Measurements from ENCODE around the gene MEIS2.

MEIS2 gene

GRCh38 chr15:36901012-36901411 lies 199.3 kb downstream of the MEIS2 start:
- Histone ChIP-seq H3K9me3 (ENCODE audit: control insufficient read depth, low read length) (no peaks in the 10 kb centered on the region), H3K4me1 (ENCODE audit: control insufficient read depth, insufficient read depth, low read length, poor library complexity, severe bottlenecking) (no peaks in the 10 kb centered on the region), H3K27ac (ENCODE audit: insufficient read depth, low read length, poor library complexity, severe bottlenecking) (no peak overlapping the region), H3K27me3 (replicated peaks; ENCODE audit: control insufficient read depth, insufficient read depth, low read length, poor library complexity, severe bottlenecking) (peaks cover 2% of the 10 kb centered on the region), H3K36me3 (ENCODE audit: control insufficient read depth, insufficient read depth, low read length) (no peaks in the 10 kb centered on the region), H3K4me3 (ENCODE audit: insufficient read depth, low read depth, low read length, poor library complexity, severe bottlenecking) (no peak overlapping the region)
- DNase-seq, result no peak

DNA sequence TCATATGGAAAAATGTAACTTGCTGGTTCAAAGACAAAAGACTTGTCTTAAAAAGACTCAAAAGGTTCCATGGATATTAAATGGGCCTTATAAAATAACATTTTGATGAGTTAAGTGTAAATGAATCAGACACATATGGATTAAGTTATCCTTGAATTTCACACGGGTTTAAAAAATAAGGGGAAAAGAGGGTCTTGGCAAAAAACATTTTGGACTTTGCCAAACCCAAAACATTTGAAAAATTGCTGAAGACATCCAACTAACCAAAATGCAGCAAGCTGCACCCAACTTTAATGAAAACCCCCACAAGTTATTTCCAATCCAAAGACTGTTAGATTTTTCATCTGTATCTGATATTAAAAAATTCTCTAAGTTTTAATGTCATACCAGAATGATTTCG lies 200.7 kb downstream of the MEIS2 start:
- Histone ChIP-seq H3K27ac (ENCODE audit: insufficient read depth, low read length, poor library complexity, severe bottlenecking) (no peak overlapping the region), H3K4me3 (ENCODE audit: insufficient read depth, low read depth, low read length, poor library complexity, severe bottlenecking) (no peak overlapping the region), H3K36me3 (ENCODE audit: control insufficient read depth, insufficient read depth, low read length) (no peaks in the 10 kb centered on the region), H3K27me3 (replicated peaks; ENCODE audit: control insufficient read depth, insufficient read depth, low read length, poor library complexity, severe bottlenecking) (no peaks in the 10 kb centered on the region), H3K4me1 (ENCODE audit: control insufficient read depth, insufficient read depth, low read length, poor library complexity, severe bottlenecking) (no peaks in the 10 kb centered on the region), H3K9me3 (ENCODE audit: control insufficient read depth, low read length) (no peaks in the 10 kb centered on the region)
- DNase-seq, result no peak

- Histone ChIP-seq H3K36me3 (ENCODE audit: control insufficient read depth, insufficient read depth, low read length) (no peaks in the 10 kb centered on the region), H3K4me1 (ENCODE audit: control insufficient read depth, insufficient read depth, low read length, poor library complexity, severe bottlenecking) (no peaks in the 10 kb centered on the region), H3K27me3 (replicated peaks; ENCODE audit: control insufficient read depth, insufficient read depth, low read length, poor library complexity, severe bottlenecking) (no peaks in the 10 kb centered on the region), H3K4me3 (ENCODE audit: insufficient read depth, low read depth, low read length, poor library complexity, severe bottlenecking) (no peak overlapping the region), H3K27ac (ENCODE audit: insufficient read depth, low read length, poor library complexity, severe bottlenecking) (no peak overlapping the region), H3K9me3 (ENCODE audit: control insufficient read depth, low read length) (no peaks in the 10 kb centered on the region)
- no peak for DNase-seq
These were observed 201.7 kb downstream of the MEIS2 start for GRCh38 chr15:36898536-36899126.

DNA sequence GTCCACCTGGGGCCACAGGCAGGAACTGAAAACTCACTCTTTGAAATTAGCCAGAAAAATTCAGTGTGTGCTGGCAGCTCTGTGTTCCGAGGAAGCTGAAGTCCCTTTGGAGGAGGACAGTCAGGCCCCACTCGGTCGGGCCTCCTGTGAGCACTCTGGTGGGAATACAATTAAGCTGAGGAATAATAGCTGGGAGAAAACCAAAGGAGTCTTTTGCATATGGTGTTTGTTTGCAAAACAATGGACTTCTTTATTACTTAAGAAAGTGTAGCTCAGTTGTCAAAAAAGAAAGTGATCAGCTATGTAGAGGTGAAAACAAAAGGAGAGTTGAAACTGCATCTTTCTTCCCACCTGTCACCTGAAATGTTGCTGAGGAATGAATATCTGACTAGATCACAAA lies 202.5 kb downstream of the MEIS2 start:
- no peak for DNase-seq
- Histone ChIP-seq H3K27ac (ENCODE audit: insufficient read depth, low read length, poor library complexity, severe bottlenecking) (no peak overlapping the region), H3K4me3 (ENCODE audit: insufficient read depth, low read depth, low read length, poor library complexity, severe bottlenecking) (no peak overlapping the region), H3K36me3 (ENCODE audit: control insufficient read depth, insufficient read depth, low read length) (no peaks in the 10 kb centered on the region), H3K27me3 (replicated peaks; ENCODE audit: control insufficient read depth, insufficient read depth, low read length, poor library complexity, severe bottlenecking) (no peaks in the 10 kb centered on the region), H3K9me3 (ENCODE audit: control insufficient read depth, low read length) (no peaks in the 10 kb centered on the region), H3K4me1 (ENCODE audit: control insufficient read depth, insufficient read depth, low read length, poor library complexity, severe bottlenecking) (no peaks in the 10 kb centered on the region)

- H3K4me3 ChIP-seq (ENCODE audit: insufficient read depth, low read depth, low read length, poor library complexity, severe bottlenecking), result no peak overlapping the region
- no peak for DNase-seq
- no peaks in the 10 kb centered on the region for H3K9me3 ChIP-seq (ENCODE audit: control insufficient read depth, low read length)
These were observed 203.4 kb downstream of the MEIS2 start for GRCh38 chr15:36896949-36897348.

GRCh38 chr15:36894075-36894474 lies 206.3 kb downstream of the MEIS2 start:
- no peak overlapping the region for H3K27ac ChIP-seq (ENCODE audit: insufficient read depth, low read length, poor library complexity, severe bottlenecking)
- no peak overlapping the region for H3K4me3 ChIP-seq (ENCODE audit: insufficient read depth, low read depth, low read length, poor library complexity, severe bottlenecking)
- DNase-seq, result no peak
- H3K9me3 ChIP-seq (ENCODE audit: control insufficient read depth, low read length), result no peaks in the 10 kb centered on the region
- no peaks in the 10 kb centered on the region for H3K27me3 ChIP-seq (replicated peaks; ENCODE audit: control insufficient read depth, insufficient read depth, low read length, poor library complexity, severe bottlenecking)
- no peaks in the 10 kb centered on the region for H3K36me3 ChIP-seq (ENCODE audit: control insufficient read depth, insufficient read depth, low read length)
- no peaks in the 10 kb centered on the region for H3K4me1 ChIP-seq (ENCODE audit: control insufficient read depth, insufficient read depth, low read length, poor library complexity, severe bottlenecking)

More at GRCh38 chr15:36896949-36897348, 203.4 kb downstream of the MEIS2 start:
- Histone ChIP-seq H3K36me3 (ENCODE audit: control insufficient read depth, insufficient read depth, low read length) (no peaks in the 10 kb centered on the region), H3K27me3 (replicated peaks; ENCODE audit: control insufficient read depth, insufficient read depth, low read length, poor library complexity, severe bottlenecking) (no peaks in the 10 kb centered on the region), H3K4me1 (ENCODE audit: control insufficient read depth, insufficient read depth, low read length, poor library complexity, severe bottlenecking) (no peaks in the 10 kb centered on the region), H3K27ac (ENCODE audit: insufficient read depth, low read length, poor library complexity, severe bottlenecking) (no peak overlapping the region)

GRCh38 chr15:36893276-36893675 lies 207.1 kb downstream of the MEIS2 start:
- H3K4me1 ChIP-seq (ENCODE audit: control insufficient read depth, insufficient read depth, low read length, poor library complexity, severe bottlenecking), result no peaks in the 10 kb centered on the region
- no peak overlapping the region for H3K4me3 ChIP-seq (ENCODE audit: insufficient read depth, low read depth, low read length, poor library complexity, severe bottlenecking)
- no peaks in the 10 kb centered on the region for H3K27me3 ChIP-seq (replicated peaks; ENCODE audit: control insufficient read depth, insufficient read depth, low read length, poor library complexity, severe bottlenecking)
- no peaks in the 10 kb centered on the region for H3K36me3 ChIP-seq (ENCODE audit: control insufficient read depth, insufficient read depth, low read length)
- no peaks in the 10 kb centered on the region for H3K9me3 ChIP-seq (ENCODE audit: control insufficient read depth, low read length)
- DNase-seq, result no peak
- no peak overlapping the region for H3K27ac ChIP-seq (ENCODE audit: insufficient read depth, low read length, poor library complexity, severe bottlenecking)

- Histone ChIP-seq H3K4me3 (ENCODE audit: insufficient read depth, low read depth, low read length, poor library complexity, severe bottlenecking) (no peak overlapping the region), H3K4me1 (ENCODE audit: control insufficient read depth, insufficient read depth, low read length, poor library complexity, severe bottlenecking) (no peaks in the 10 kb centered on the region), H3K9me3 (ENCODE audit: control insufficient read depth, low read length) (no peaks in the 10 kb centered on the region), H3K36me3 (ENCODE audit: control insufficient read depth, insufficient read depth, low read length) (no peaks in the 10 kb centered on the region), H3K27me3 (replicated peaks; ENCODE audit: control insufficient read depth, insufficient read depth, low read length, poor library complexity, severe bottlenecking) (peaks cover 22% of the 10 kb centered on the region), H3K27ac (ENCODE audit: insufficient read depth, low read length, poor library complexity, severe bottlenecking) (no peak overlapping the region)
- DNase-seq, result no peak
These were observed 212.0 kb downstream of the MEIS2 start for GRCh38 chr15:36888011-36888992.

DNA sequence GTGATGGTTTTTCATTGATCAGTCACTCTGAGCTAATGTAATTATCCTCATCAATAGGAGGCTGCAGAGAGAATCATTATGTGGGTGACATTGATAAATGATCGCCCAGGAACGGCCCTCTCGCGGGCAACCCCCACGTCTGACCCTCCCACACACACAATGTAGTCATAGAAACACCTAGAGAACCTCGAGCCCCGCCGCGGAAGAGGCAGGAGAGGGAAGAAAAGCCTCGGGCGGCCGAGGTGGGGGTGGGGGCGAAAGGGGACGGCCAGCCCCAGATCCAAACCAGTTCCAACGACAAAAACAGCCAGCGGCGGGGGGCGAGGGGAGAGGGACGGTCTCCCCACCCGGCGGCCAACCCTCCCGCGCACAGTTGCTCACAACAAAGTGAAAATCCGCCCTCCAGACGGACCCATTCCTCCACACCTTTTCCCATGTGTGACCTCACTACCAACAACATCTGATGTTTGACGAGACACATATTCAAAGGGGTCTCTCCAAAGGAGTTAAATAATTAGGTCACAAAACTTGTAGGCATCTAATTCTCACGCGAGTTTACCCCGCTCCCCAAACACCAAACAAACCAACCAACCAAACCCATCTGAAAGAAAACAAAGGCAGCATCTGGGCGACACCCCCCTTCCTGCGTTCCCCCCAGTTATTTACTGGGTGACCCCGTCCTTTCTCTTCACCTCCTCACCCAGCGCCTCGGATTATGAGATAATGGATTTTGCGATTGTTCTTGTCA lies 213.0 kb downstream of the MEIS2 start:
- Histone ChIP-seq H3K36me3 (ENCODE audit: control insufficient read depth, insufficient read depth, low read length) (no peaks in the 10 kb centered on the region), H3K27ac (ENCODE audit: insufficient read depth, low read length, poor library complexity, severe bottlenecking) (no peak overlapping the region), H3K9me3 (ENCODE audit: control insufficient read depth, low read length) (no peaks in the 10 kb centered on the region), H3K4me1 (ENCODE audit: control insufficient read depth, insufficient read depth, low read length, poor library complexity, severe bottlenecking) (no peaks in the 10 kb centered on the region), H3K27me3 (replicated peaks; ENCODE audit: control insufficient read depth, insufficient read depth, low read length, poor library complexity, severe bottlenecking) (peaks cover 30% of the 10 kb centered on the region), H3K4me3 (ENCODE audit: insufficient read depth, low read depth, low read length, poor library complexity, severe bottlenecking) (no peak overlapping the region)
- DNase-seq, result no peak

- Histone ChIP-seq H3K9me3 (ENCODE audit: control insufficient read depth, low read length) (no peaks in the 10 kb centered on the region), H3K4me3 (ENCODE audit: insufficient read depth, low read depth, low read length, poor library complexity, severe bottlenecking) (no peak overlapping the region), H3K27ac (ENCODE audit: insufficient read depth, low read length, poor library complexity, severe bottlenecking) (no peak overlapping the region), H3K27me3 (replicated peaks; ENCODE audit: control insufficient read depth, insufficient read depth, low read length, poor library complexity, severe bottlenecking) (peaks cover 34% of the 10 kb centered on the region), H3K36me3 (ENCODE audit: control insufficient read depth, insufficient read depth, low read length) (no peaks in the 10 kb centered on the region), H3K4me1 (ENCODE audit: control insufficient read depth, insufficient read depth, low read length, poor library complexity, severe bottlenecking) (no peaks in the 10 kb centered on the region)
- no peak for DNase-seq
These were observed 213.6 kb downstream of the MEIS2 start for GRCh38 chr15:36886701-36887100.
